Effector memory CD4-positive, alpha-beta T cell (primary cell): ENCODE data around the gene AIP.

ENCODE experiments used
- DNase-seq, 3 donors: peaks; one replicate each; pipeline ENCODE4 v3.0.0-alpha.2; 2020
- H3K27ac ChIP-seq: 2 replicates; pipeline ENCODE4 v1.7.0; 2013; ENCODE audit warnings: mild to moderate bottlenecking, low read length, moderate library complexity; ENCODE audit not compliant: insufficient read depth, poor library complexity, severe bottlenecking
- H3K27me3 ChIP-seq: replicated peaks from 2 replicates; pipeline ENCODE4 v1.7.0; 2013; ENCODE audit warnings: mild to moderate bottlenecking, low read length; ENCODE audit not compliant: insufficient read depth, control insufficient read depth, poor library complexity, severe bottlenecking
- H3K36me3 ChIP-seq: 2 replicates; pipeline ENCODE4 v1.7.0; 2013; ENCODE audit warnings: mild to moderate bottlenecking, low read length, moderate library complexity; ENCODE audit not compliant: control insufficient read depth, insufficient read depth
- H3K4me1 ChIP-seq: 2 replicates; pipeline ENCODE4 v1.7.0; 2013; ENCODE audit warnings: low read length, mild to moderate bottlenecking; ENCODE audit not compliant: control insufficient read depth, insufficient read depth, poor library complexity, severe bottlenecking
- H3K4me3 ChIP-seq: 2 replicates; pipeline ENCODE4 v1.7.0; 2013; ENCODE audit warnings: low read length, low read depth, mild to moderate bottlenecking; ENCODE audit not compliant: insufficient read depth, poor library complexity, severe bottlenecking
- H3K9me3 ChIP-seq: 2 replicates; pipeline ENCODE4 v1.7.0; 2013; ENCODE audit warnings: mild to moderate bottlenecking, low read length, moderate library complexity; ENCODE audit not compliant: control insufficient read depth

The AIP gene

GRCh38 chr11:67532889-67533288, 50.1 kb downstream of the AIP start:
- H3K36me3 ChIP-seq = no peaks in the 10 kb centered on the region
- no peak for DNase-seq

GRCh38 chr11:67534070-67534679, 51.3 kb downstream of the AIP start:
- no peak for DNase-seq
- Histone ChIP-seq H3K36me3 (no peaks in the 10 kb centered on the region), H3K9me3 (no peaks in the 10 kb centered on the region), H3K4me1 (no peaks in the 10 kb centered on the region), H3K27ac (no peak overlapping the region), H3K27me3 (no peaks in the 10 kb centered on the region), H3K4me3 (no peak overlapping the region)

More at GRCh38 chr11:67532889-67533288, 50.1 kb downstream of the AIP start:
- Histone ChIP-seq H3K27ac (no peak overlapping the region), H3K27me3 (no peaks in the 10 kb centered on the region), H3K4me1 (no peaks in the 10 kb centered on the region), H3K4me3 (no peak overlapping the region), H3K9me3 (no peaks in the 10 kb centered on the region)

DNA sequence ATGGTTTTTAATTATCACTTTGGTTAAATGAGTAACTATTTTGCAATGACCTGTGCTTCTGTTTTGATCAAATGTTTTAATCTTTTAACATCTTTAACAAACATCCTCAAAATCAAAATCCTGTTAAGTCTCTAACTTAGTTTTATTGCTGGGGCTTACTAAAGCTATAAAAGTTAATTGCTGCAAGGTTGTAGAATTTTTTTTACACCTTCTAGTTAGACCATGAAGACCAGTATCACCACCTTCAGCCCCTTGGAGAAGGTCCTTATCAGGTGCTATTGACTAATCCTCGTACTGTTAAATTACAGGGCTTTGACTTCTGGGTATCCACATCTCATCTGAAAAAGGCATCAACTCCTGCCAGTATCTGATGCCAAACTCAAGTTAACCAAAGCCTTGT, 52.7 kb downstream of the AIP start:
- no peaks in the 10 kb centered on the region for H3K9me3 ChIP-seq
- H3K4me3 ChIP-seq = no peak overlapping the region
- no peaks in the 10 kb centered on the region for H3K4me1 ChIP-seq
- H3K36me3 ChIP-seq = no peaks in the 10 kb centered on the region
- DNase-seq = no peak
- no peaks in the 10 kb centered on the region for H3K27me3 ChIP-seq
- H3K27ac ChIP-seq = no peak overlapping the region

DNA sequence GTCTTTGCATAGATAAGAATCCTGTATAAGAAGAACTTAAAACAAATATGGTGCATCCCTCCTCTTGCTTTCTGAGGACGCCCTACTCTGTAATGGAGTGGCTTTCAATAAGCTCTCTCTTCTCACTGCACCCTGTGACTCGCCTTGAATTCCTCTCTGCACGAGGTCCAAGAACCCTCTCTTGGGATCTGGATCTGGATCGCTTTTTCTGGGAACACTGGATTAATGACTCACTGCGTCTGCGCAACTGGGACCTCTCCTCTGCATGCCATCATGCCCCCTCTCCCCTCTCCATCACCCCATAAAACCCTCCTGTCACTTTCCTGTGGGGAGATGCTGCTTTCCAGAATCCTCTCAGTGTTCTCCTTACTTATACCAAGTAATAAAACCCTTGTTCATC, 55.5 kb downstream of the AIP start:
- Histone ChIP-seq H3K9me3 (no peaks in the 10 kb centered on the region), H3K36me3 (no peaks in the 10 kb centered on the region), H3K27ac (no peak overlapping the region), H3K4me1 (no peaks in the 10 kb centered on the region), H3K4me3 (no peak overlapping the region), H3K27me3 (no peaks in the 10 kb centered on the region)
- DNase-seq = no peak

- Histone ChIP-seq H3K4me3 (no peak overlapping the region), H3K4me1 (no peaks in the 10 kb centered on the region), H3K36me3 (no peaks in the 10 kb centered on the region), H3K9me3 (no peaks in the 10 kb centered on the region), H3K27me3 (no peaks in the 10 kb centered on the region), H3K27ac (no peak overlapping the region)
- DNase-seq = no peak
These were observed 56.1 kb downstream of the AIP start for GRCh38 chr11:67538823-67539505.

- DNase-seq = no peak
- no peaks in the 10 kb centered on the region for H3K27me3 ChIP-seq
- no peak overlapping the region for H3K27ac ChIP-seq
These were observed 56.7 kb downstream of the AIP start for GRCh38 chr11:67539550-67539949.

More at GRCh38 chr11:67539550-67539949, 56.7 kb downstream of the AIP start:
- Histone ChIP-seq H3K36me3 (no peaks in the 10 kb centered on the region), H3K4me1 (no peaks in the 10 kb centered on the region), H3K9me3 (no peaks in the 10 kb centered on the region), H3K4me3 (no peak overlapping the region)
